ENCODE data around the gene FLRT1. TPM values are rescaled to one million over a fixed set of nuclear protein-coding genes. Genes with fewer than 3 reads are reported as not detected.

FLRT1 gene
- total RNA-seq, 1 donor: under 0.01 TPM

DNA sequence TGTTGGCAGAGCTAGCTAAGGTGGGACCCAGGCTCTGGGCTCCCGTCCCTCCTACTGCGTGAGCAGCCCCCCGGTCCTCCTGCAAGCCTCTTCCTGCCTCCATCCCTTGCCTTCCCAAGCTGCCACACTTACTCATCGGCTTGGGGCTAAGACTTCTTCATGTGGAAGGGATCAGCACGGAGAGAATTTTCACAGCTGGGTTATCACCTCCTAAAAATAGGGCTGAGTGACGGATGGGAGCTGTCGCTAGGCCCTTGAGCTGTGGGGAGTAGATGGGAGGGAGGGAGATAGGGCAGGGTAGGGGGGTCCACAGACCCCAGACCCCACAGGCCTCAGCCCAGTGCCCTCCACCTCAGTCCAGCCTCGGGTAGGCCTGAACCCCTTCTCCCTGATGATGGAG, 41.0 kb downstream of the FLRT1 start:
- Histone ChIP-seq H3K4me2 (ENCODE audit: insufficient read depth, low read length) (no peak overlapping the region), H3K9me3 (ENCODE audit: low read depth, low read length) (no peaks in the 10 kb centered on the region), H4K20me1 (ENCODE audit: insufficient read depth, low read length) (peaks cover 16% of the 10 kb centered on the region), H3K4me1 (ENCODE audit: insufficient read depth, low read length) (no peaks in the 10 kb centered on the region), H3K36me3 (ENCODE audit: insufficient read depth, low read length) (no peaks in the 10 kb centered on the region), H2AFZ (ENCODE audit: low read length) (no peak overlapping the region), H3K4me3 (ENCODE audit: insufficient read depth, low read length) (no peak overlapping the region), H3K27me3 (ENCODE audit: insufficient read depth, low read length) (no peaks in the 10 kb centered on the region), H3K27ac (ENCODE audit: low read depth, low read length) (no peak overlapping the region), H3K79me2 (ENCODE audit: insufficient read depth, low read length) (no peaks in the 10 kb centered on the region)
- DNase-seq (ENCODE audit: insufficient read length, low spot score, missing footprints): no peak
- TF ChIP-seq, protein P1, sequence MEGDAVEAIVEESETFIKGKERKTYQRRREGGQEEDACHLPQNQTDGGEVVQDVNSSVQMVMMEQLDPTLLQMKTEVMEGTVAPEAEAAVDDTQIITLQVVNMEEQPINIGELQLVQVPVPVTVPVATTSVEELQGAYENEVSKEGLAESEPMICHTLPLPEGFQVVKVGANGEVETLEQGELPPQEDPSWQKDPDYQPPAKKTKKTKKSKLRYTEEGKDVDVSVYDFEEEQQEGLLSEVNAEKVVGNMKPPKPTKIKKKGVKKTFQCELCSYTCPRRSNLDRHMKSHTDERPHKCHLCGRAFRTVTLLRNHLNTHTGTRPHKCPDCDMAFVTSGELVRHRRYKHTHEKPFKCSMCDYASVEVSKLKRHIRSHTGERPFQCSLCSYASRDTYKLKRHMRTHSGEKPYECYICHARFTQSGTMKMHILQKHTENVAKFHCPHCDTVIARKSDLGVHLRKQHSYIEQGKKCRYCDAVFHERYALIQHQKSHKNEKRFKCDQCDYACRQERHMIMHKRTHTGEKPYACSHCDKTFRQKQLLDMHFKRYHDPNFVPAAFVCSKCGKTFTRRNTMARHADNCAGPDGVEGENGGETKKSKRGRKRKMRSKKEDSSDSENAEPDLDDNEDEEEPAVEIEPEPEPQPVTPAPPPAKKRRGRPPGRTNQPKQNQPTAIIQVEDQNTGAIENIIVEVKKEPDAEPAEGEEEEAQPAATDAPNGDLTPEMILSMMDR (IDR thresholded peaks at IDR 0.05; ENCODE audit: extremely low read depth, low read depth, low read length): no peak

DNA sequence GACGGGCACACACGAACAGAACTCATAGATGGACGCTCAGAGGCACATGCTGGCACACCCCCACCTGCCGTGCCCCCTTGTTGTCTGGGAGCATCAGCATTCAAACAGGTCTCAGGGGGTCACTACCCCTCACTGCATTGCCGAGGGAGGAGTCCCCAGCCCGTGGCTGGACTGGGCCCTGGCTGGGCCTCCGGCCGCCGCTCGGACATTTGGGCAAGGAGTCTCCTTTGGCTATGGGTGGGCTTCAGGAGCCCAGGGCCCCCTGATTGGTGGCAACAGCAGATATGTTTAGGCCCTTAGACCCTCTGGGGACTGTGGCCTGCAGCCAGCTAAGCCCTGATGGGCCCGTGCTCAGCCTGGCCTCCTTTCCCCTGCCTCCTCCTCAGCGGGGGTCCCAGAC, 41.9 kb downstream of the FLRT1 start:
- H3K4me2 ChIP-seq (ENCODE audit: insufficient read depth, low read length): no peak overlapping the region
- H3K9me3 ChIP-seq (ENCODE audit: low read depth, low read length): no peaks in the 10 kb centered on the region
- H3K36me3 ChIP-seq (ENCODE audit: insufficient read depth, low read length): no peaks in the 10 kb centered on the region
- TF ChIP-seq, protein P1 (IDR thresholded peaks at IDR 0.05; ENCODE audit: extremely low read depth, low read depth, low read length): no peak
- H3K4me3 ChIP-seq (ENCODE audit: insufficient read depth, low read length): no peak overlapping the region
- no peak overlapping the region for H2AFZ ChIP-seq (ENCODE audit: low read length)
- H4K20me1 ChIP-seq (ENCODE audit: insufficient read depth, low read length): peaks cover 16% of the 10 kb centered on the region
- H3K27me3 ChIP-seq (ENCODE audit: insufficient read depth, low read length): no peaks in the 10 kb centered on the region
- DNase-seq (ENCODE audit: insufficient read length, low spot score, missing footprints): no peak
- H3K79me2 ChIP-seq (ENCODE audit: insufficient read depth, low read length): no peaks in the 10 kb centered on the region
- no peak overlapping the region for H3K27ac ChIP-seq (ENCODE audit: low read depth, low read length)
- H3K4me1 ChIP-seq (ENCODE audit: insufficient read depth, low read length): no peaks in the 10 kb centered on the region

DNA sequence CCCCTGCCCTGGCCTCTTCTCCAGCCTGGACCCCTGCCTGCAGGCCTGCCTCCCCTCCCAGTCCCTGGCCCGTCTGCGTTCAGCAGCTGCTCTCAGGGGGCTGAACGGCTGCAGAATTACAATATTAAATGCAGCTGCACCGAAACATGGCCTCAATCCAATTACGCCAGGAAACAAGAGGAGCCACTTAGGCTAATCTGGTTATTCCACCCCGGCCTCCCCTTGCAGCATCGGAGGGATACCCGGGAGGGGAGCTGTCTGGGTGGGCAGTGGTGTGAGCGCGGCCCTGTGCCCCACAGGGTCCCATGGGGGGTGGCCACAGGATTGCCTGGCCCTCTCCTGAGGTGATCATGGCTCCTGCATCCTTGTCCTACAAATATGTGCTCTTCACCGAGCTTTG, 42.6 kb downstream of the FLRT1 start:
- no peak overlapping the region for H2AFZ ChIP-seq (ENCODE audit: low read length)
- H4K20me1 ChIP-seq (ENCODE audit: insufficient read depth, low read length): peaks cover 14% of the 10 kb centered on the region
- H3K36me3 ChIP-seq (ENCODE audit: insufficient read depth, low read length): no peaks in the 10 kb centered on the region
- H3K4me2 ChIP-seq (ENCODE audit: insufficient read depth, low read length): no peak overlapping the region
- H3K27me3 ChIP-seq (ENCODE audit: insufficient read depth, low read length): no peaks in the 10 kb centered on the region
- TF ChIP-seq, protein P1 (IDR thresholded peaks at IDR 0.05; ENCODE audit: extremely low read depth, low read depth, low read length): no peak
- DNase-seq (ENCODE audit: insufficient read length, low spot score, missing footprints): no peak
- H3K9me3 ChIP-seq (ENCODE audit: low read depth, low read length): no peaks in the 10 kb centered on the region
- H3K79me2 ChIP-seq (ENCODE audit: insufficient read depth, low read length): no peaks in the 10 kb centered on the region
- H3K27ac ChIP-seq (ENCODE audit: low read depth, low read length): no peak overlapping the region
- H3K4me1 ChIP-seq (ENCODE audit: insufficient read depth, low read length): no peaks in the 10 kb centered on the region
- no peak overlapping the region for H3K4me3 ChIP-seq (ENCODE audit: insufficient read depth, low read length)

DNA sequence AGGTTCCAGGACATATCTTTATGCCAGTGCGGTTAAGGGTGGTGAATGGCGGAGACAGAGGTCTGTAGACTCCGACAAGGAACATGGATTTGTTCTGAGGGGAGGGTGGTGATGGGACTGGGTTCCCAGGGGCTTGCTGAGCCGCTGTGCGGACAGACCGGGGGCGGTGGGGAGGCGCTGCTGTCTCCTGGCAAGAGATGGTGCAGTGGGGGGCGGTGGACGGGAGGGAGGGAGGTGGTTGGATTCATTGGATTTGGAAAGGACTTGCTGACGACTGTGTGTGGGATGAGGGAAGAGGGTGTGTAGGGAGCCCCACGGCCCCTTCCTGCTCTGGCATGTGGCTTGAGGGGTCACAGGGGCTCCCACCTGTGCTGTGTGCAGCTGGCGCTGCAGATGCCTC, 43.2 kb downstream of the FLRT1 start:
- no peaks in the 10 kb centered on the region for H3K4me1 ChIP-seq (ENCODE audit: insufficient read depth, low read length)
- no peaks in the 10 kb centered on the region for H3K36me3 ChIP-seq (ENCODE audit: insufficient read depth, low read length)
- no peaks in the 10 kb centered on the region for H3K27me3 ChIP-seq (ENCODE audit: insufficient read depth, low read length)
- H3K79me2 ChIP-seq (ENCODE audit: insufficient read depth, low read length): no peaks in the 10 kb centered on the region
- no peak overlapping the region for H3K27ac ChIP-seq (ENCODE audit: low read depth, low read length)
- DNase-seq (ENCODE audit: insufficient read length, low spot score, missing footprints): no peak
- no peak overlapping the region for H3K4me2 ChIP-seq (ENCODE audit: insufficient read depth, low read length)
- TF ChIP-seq, protein P1 (IDR thresholded peaks at IDR 0.05; ENCODE audit: extremely low read depth, low read depth, low read length): no peak
- H2AFZ ChIP-seq (ENCODE audit: low read length): no peak overlapping the region
- H4K20me1 ChIP-seq (ENCODE audit: insufficient read depth, low read length): peaks cover 8% of the 10 kb centered on the region
- H3K4me3 ChIP-seq (ENCODE audit: insufficient read depth, low read length): no peak overlapping the region
- H3K9me3 ChIP-seq (ENCODE audit: low read depth, low read length): no peaks in the 10 kb centered on the region
